GM19468 (cell line): ENCODE data around the gene MLX.
"Not testable (repeated sequence)": the region's sequence is repeated elsewhere in the genome, so short reads cannot be mapped to it uniquely, and the experiment has no call there.

Source experiments
- ATAC-seq: cut with Tn5 transposase; IDR thresholded peaks from one replicate; pipeline ENCODE4 v1.9.1; 2021; ENCODE audit warnings: mild to moderate bottlenecking, moderate library complexity, moderate number of reproducible peaks; ENCODE audit not compliant: unreplicated experiment; ENCODE audit errors: extremely low read depth

MLX gene

DNA sequence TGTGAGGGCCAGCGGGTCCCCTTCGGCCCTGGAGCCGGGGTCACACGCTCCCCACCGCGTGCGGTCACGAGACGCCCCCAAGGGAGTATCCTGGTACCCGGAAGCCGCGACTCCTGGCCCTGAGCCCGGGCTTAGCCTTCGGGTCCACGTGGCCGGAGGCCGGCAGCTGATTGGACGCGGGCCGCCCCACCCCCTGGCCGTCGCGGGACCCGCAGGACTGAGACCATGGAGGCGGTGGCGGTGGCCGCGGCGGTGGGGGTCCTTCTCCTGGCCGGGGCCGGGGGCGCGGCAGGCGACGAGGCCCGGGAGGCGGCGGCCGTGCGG lies 30.9 kb upstream of the MLX start, which contains the start of gene NAGLU:
TSS of gene NAGLU (plus strand) at position 194 of the 324 bp plus-strand sequence. CDS start at position 226, 32 bp downstream.
- peak; percentile 31 for ATAC-seq

GRCh38 chr17:42536372-42537155 lies 30.3 kb upstream of the MLX start:
- ATAC-seq, result peak; percentile 37

- ATAC-seq, result no peak
Observed at GRCh38 chr17:42537156-42537805, 29.6 kb upstream of the MLX start.

DNA sequence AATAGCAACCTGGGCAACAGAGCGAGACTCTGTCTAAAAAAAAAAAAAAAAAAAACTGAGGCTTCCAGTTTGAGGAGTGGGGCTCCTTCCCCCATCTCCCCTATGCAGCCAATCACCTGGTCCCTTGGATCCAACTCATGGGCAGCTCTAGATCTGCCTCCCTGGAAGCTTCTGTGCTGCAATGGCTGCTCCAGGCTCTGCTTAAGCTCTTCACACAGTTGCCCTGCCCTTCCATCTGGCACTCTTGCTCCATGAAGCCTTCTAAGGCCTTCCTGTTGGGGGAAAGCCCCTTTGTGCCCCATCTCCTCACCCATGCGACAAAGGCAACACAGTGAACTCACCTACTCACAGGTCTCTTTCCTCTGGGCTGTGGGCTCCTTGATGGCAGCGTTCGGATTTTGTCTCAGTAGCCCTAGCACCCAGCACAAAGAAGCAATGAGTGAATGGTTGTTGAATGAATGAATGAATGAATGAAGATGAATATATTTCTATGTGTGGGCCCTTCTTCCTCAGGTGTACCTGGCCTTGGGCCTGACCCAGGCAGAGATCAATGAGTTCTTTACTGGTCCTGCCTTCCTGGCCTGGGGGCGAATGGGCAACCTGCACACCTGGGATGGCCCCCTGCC lies 29.0 kb upstream of the MLX start:
- ATAC-seq, result no peak

DNA sequence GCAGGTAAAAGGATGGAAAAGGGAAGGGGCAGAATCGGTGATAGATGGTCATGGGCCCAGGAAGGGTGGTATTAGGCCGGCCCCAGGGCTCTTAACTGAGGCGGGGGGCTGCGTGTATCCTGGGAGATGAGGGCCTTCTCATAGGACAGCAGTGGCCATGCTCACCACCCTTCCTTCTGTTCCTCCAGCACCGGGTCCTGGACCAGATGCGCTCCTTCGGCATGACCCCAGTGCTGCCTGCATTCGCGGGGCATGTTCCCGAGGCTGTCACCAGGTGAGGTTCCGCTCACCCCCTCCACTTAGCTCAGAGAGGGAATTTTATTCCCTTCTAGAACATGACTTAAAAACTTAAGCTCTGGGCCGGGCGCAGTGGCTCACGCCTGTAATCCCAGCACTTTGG lies 28.4 kb upstream of the MLX start:
- ATAC-seq, result no peak

DNA sequence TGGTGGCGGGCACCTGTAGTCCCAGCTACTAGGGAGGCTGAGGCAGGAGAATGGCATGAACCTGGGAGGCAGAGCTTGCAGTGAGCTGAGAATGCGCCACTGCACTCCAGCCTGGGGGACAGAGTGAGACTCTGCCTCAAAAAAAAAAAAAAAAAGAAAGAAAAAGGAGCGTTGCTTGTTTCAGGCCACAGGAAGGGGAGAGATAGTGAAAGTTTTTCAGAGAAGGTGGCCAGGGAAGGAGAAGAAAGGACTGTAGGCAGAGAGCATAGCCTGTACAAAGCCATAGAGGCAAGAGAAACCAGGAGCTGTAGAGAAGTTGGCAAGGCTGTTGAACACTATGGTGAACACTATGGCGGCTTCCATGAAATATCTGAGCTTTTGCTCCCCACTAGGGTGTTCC lies 26.3 kb upstream of the MLX start:
- ATAC-seq, result not testable (repeated sequence)

- ATAC-seq, result no peak
Observed at GRCh38 chr17:42541041-42541833, 25.7 kb upstream of the MLX start.

GRCh38 chr17:42543190-42544079 lies 23.5 kb upstream of the MLX start:
- no peak for ATAC-seq

DNA sequence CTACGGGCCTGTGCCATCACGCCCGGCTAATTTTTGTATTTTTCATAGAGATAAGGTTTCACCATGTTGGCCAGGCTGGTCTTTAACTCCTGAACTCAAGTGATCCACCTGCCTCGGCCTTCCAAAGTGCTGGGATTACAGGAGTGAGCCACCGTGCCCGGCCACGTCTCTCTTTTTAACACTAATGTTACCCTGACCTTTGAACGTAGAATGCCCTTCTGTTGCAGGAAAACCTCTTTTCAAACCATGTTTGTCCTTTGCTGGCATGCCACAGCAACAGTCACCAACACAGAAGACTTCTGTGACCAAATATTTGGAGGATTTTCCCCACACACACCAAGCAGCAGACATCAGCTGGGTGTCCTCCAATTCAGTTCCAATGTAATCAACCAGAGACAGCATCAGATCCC lies 22.0 kb upstream of the MLX start:
- no peak for ATAC-seq

DNA sequence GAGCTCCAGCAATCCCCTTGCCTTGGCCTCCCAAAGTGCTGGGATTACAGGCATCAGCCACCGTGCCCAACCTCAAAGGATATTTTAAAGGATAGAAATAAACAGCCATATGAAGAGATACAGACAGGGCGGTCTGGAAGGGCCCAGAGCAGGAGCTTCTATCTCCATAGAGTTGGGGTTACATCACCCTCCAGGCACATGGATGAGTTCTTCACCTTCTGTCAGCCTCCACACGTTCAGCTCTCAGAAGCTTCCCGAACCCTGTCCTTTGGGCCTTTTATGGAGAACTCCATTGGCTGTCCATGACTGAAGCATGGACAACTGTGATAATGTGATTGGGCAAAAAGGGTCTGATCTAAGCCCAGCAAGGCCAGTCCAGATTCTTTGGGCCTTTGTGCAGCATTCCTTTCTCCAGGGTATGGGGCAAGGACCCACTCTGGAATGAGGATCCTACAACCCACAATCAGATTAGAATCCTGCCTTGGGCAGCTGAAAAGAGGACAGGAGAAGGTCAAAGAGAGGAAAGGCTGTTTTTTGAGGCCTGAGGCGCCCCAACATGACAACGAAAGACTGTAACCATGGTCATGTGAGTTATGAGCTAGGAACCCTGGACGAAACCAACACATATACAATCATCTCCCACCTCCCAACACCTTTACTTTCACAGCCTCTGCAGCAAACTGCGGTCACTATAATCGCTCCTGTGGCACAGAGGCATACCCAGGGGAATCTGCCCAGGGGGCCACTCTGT lies 21.0 kb upstream of the MLX start:
- ATAC-seq, result not testable (repeated sequence)

DNA sequence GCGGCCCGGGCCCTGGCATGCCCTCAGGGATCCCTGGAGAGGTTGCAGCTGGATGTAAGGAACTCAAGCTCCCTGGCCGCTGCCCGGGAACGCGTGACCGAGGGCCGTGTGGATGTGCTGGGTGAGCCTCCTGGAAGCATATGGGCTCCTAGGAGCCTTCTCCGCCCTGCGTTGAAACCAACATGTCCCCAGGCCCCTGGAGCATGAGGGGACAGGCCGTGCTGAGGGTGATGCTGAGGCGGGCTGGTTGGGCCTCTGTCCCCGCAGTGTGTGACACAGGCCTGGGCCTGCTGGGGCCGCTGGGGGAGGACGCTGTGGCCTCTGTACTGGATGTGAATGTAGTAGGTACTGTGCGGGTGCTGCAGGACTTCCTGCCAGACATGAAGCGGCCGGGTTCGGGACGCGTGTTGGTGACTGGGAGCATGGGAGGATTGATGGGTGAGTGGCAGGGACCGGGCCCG lies 19.9 kb upstream of the MLX start:
- ATAC-seq, result no peak

DNA sequence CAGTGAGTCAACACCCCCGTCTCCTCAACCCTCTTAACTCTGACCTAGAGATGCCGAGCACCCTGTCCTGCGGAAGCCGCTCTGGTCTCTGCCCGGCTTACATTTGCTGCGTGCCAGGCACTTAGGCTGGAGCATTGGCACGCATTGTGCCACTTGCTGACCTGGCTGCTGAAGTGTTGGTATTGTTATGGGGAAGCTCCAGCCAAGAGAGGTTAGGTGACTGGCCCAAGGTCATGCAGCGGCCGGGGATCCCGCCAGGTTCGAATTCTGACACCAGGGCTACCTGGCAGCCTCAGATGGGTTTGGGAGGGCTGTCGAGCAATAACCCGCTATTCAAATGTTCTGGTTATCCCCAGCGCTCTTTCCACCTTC lies 19.2 kb upstream of the MLX start:
- no peak for ATAC-seq

- no peak for ATAC-seq
Observed at GRCh38 chr17:42548070-42548837, 18.6 kb upstream of the MLX start.

DNA sequence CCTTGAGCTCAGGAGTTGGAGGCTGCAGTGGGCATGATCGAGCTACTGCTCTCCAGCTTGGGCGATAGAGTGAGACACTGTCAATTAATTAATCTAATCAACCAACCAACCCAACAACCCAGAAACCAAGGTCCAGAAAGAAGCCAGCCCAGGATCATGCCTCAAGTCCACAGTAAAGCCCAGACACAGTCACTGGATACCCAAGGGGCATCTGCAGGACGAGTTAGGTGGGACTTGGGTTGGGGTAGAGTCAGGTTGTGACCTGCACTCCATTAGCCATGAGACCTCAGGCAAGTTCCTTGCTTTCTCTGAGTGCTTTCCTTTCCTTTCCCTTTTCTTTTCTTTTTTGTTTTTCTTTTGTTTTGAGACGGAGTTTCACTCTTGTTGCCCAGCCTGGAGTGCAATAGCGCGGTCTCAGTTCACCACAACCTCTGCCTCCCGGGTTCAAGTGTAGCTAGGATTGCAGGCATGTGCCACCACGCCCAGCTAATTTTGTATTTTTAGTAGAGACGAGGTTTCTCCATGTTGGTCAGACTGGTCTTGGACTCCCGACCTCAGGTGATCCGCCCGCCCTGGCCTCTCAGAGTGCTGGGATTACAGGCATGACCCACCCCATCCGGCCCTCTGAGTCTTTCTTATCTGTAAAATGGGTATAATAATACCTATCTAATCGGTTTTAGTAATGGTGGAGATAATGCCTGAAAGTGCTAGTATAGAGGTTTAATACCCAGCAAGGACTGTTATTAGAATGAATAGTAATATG lies 17.7 kb upstream of the MLX start:
- ATAC-seq, result no peak

- ATAC-seq, result not testable (repeated sequence)
Observed at GRCh38 chr17:42552736-42553135, 14.2 kb upstream of the MLX start, which contains the start of gene HSD17B1. HSD17B1 (plus strand) TSS chr17:42552923; CDS start chr17:42552934, 11 bp downstream.

GRCh38 chr17:42553161-42553818 lies 13.6 kb upstream of the MLX start:
- no peak for ATAC-seq

GRCh38 chr17:42553866-42554249 lies 13.0 kb upstream of the MLX start:
- no peak for ATAC-seq
